GM10266 (cell line): ENCODE measurements around the gene PARS2.

Source experiments
- DNase-seq: peaks from one replicate; pipeline ENCODE4 v3.0.0; 2012; ENCODE audit errors: extremely low spot score
- CTCF ChIP-seq: IDR thresholded peaks from 2 replicates; pipeline ENCODE4 v1.5.1; 2012; ENCODE audit warnings: mild to moderate bottlenecking, low read depth; ENCODE audit not compliant: control insufficient read depth, insufficient read depth; ENCODE audit errors: missing control alignments

The PARS2 gene

DNA sequence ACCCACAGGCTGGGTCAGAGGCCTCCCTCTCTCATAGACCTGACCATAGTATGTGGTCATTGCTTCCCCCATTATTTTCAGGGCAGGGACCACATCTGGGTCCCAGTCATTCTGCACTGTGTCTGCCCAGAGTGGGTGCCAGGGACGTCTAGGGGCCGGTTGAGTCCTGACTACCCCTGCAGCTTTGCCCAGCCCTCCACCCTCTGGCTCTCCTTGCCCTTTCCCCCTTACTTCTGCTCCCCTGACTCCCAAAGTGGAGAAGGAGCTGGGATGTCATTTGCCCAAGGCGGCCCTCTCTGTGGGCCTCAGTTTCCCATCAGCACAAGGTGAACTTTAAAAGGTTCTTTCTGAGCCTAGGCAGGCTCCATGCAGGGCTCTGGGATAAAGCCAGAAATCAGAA, 41.1 kb upstream of the PARS2 start:
- DNase-seq: peak; percentile 28
- no peak for TF ChIP-seq CTCF

DNA sequence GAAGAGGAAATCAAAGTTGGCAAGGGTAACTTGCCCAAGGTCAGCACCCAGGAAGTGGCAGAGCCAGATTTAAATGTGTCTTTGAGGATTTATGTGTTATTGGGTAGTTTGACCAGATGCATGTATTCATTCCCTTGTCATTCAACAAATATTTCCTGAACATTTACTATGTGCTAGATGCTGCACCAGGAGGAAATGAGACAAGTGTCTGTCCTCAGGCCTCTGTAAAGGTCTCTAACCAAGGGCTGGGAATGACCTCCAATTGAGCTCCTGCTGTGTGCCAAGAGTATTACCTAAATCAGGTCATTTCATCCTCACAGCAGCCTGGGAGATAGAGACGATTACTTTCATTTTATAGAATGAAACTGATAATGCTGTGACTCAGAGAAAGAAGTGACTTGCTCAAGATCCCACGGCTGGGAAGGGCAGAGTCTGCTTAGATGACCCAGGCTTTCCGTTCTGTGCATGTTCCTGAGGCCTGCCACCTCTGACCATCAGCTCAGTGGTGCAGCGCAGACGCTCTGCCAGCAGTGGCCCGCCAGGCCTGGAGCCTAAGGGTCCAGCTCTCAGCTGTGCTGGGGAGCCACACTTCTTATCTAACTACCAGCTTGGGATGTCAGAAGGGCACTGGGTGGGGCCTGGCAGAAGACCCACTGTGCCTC, 40.3 kb upstream of the PARS2 start:
- no peak for TF ChIP-seq CTCF
- DNase-seq: no peak

- no peak for TF ChIP-seq CTCF
- DNase-seq: no peak
Measured at GRCh38 chr1:54803761-54804470, 39.6 kb upstream of the PARS2 start.

DNA sequence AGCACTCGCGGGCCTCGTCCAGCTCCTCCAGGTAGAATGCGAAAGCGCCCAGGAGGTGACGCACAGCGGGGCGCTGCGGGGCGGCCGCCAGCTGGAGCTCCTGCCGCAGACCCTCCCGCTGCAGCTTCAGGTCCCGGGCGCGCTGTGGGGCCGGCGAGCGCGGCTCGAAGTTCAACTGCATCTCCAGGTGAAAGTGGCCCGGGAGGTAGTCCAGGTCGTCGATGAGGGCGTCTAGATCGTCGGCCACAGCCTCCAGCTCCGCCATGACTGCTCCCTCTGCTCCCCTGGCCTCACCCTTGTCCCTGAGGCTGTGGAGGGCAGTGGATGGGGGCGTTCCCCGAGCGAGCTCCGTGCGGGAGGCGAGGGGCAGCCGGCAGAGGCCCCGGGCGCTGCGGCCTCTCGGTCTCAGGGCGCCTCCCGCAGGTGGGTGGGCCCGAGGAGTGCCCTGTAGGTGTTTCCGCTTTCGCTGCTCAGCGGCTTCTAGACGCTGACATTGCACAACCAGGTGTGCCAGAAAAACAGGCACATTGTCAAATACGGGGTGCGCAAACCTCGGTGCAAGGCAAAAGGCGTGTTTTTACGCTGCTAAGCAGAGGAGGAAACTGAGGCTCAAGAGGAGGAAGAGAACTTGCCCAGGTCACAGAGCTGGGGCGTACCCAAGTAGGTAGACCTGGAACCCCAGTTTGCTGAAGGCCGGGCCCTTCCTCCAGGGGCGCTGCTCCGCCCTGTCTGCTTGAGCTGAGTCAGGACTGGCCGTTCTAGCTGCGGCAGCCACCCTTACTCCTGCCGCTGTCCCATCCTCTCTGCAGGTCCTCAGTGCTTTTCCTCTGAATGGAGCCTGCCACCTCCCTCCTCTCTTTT, 36.8 kb upstream of the PARS2 start, which contains the start of gene TTC22:
Gene TTC22, minus strand, starts transcription at position 425 of the 861 bp plus-strand sequence. Its CDS starts 160 bp downstream, at position 265.
- peak; percentile 83 for DNase-seq
- peak; percentile 72 for TF ChIP-seq CTCF

DNA sequence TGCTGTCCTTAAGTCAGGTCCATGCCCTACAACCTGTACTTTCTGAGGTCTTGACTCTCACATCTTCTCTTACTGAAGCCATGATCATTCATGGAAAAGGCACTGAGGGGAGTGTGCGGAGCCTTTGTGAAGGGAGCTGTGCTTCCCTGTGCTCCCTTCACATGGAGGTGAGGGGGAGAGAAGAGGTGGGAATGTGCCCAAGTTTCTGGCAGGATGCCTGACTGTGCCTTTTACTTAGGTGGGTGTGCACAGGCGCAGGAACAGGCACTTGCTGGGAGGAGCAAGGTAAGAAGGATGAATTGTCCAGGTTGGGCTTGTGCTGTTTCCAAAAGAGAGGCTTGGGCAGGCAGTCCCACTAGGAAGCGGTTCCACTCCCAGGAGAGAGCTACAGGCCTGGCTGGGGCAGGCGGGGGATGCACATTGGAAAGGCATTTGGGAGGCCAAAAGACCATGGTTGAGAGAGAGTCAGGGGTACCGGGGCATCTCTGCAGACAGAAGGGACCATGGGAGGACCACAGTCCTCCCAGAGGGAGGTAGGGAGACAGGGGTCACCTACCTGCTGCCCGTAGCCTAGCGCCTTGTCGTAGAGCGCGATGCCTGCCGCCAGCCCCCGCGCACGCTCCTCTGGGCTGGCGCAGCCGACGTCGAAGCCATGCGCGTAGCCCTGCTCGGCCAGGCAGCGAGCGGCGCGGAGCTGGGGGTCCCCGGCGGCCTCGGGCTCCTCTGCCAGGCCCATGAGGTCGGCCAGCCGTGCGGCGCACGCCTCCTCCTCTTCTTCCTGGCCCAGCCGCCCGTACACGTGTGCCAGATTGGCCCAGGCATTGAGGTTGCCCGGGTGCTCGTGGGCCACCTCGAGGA, 35.9 kb upstream of the PARS2 start:
- no peak for DNase-seq
- TF ChIP-seq CTCF: no peak

DNA sequence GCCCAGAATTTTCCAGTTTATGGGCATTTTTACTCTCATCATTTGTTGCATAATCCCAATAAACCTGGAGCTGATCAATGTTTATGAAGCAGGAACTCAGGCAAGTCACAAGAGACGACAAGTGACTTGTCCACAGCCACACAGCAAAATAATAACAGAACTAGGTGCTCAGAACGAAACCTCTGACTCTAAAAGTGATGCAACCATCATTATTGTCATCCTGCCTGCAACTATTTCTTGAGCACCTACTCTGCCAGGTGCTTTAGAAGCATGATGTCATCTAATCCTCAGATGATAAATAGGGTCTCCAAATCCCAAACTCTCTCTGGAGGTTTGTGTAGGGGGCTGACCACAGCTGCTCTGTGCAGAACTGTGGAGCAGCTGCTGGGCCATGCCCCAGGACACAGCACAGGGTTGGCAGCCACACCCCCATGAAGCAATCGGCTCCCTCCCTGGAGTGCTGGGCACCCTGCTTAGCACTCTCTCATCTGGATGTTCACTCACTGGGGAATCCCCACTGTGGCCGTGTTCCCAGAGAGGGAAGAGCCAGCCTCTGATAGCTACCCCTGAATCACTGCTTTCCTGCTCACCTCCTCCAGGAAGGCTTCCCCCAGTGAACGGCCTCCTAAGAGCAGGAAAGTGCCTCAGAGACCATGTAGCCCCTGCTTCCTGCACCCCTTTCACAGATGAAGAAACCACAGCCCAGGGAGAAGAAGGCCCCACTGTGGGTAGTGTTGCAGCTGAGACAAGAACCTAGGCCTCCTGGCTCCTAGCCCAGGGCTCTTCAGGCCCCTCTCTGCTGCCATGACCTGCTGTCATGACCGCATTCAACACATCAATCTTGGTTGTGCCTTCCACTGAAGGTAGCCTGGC, 34.7 kb upstream of the PARS2 start:
- no peak for TF ChIP-seq CTCF
- DNase-seq: peak; percentile 65
